Measurements from ENCODE around the gene MIOX. TPM values are rescaled to one million over a fixed set of nuclear protein-coding genes. Genes with fewer than 3 reads are reported as not detected.

MIOX gene
- total RNA-seq, 4 donors from 2014 or later: not detected

DNA sequence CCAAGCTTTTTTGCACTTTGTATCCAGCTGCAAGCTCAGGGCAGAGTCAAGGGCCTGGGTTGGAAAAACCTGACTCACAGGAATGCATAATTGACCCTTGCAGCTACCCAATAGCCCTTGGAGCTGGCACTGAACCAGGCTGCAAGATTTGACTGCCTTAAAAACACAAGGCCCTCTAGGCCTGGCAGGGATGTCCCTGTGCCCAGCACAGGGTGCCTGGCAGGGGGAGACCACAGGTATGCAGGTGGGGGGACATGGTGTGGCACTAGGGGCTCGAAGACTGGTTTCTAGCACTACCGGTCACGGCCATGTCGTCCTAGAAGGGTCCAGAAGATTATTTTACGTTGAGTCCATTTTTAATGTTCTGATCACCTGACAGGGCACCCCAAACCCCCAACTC is 42.0 kb upstream of the MIOX start:
- in situ Hi-C loops (cut with MboI; ENCODE audit: low sequenced_read_pairs in 4 of 4): no loop called here
- TF ChIP-seq POLR2A (IDR thresholded peaks at IDR 0.05): no peak
- TF ChIP-seq, protein P1, sequence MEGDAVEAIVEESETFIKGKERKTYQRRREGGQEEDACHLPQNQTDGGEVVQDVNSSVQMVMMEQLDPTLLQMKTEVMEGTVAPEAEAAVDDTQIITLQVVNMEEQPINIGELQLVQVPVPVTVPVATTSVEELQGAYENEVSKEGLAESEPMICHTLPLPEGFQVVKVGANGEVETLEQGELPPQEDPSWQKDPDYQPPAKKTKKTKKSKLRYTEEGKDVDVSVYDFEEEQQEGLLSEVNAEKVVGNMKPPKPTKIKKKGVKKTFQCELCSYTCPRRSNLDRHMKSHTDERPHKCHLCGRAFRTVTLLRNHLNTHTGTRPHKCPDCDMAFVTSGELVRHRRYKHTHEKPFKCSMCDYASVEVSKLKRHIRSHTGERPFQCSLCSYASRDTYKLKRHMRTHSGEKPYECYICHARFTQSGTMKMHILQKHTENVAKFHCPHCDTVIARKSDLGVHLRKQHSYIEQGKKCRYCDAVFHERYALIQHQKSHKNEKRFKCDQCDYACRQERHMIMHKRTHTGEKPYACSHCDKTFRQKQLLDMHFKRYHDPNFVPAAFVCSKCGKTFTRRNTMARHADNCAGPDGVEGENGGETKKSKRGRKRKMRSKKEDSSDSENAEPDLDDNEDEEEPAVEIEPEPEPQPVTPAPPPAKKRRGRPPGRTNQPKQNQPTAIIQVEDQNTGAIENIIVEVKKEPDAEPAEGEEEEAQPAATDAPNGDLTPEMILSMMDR (IDR thresholded peaks at IDR 0.05 in 4 of 5, conservative IDR thresholded peaks at IDR 0.05 in 1 of 5): no peak
- ATAC-seq: no peak
- Histone ChIP-seq H3K27ac (no peak overlapping the region), H3K9me3 (no peaks in the 10 kb centered on the region), H3K4me3 (no peak overlapping the region), H3K27me3 (no peaks in the 10 kb centered on the region), H3K4me1 (no peaks in the 10 kb centered on the region), H3K36me3 (peaks cover 0 to 34% of the 10 kb centered on the region in 2 donors)
- intact Hi-C loops (cut with DNase I; ENCODE audit: low total_unique reads): no loop called here
- no peak for DNase-seq

DNA sequence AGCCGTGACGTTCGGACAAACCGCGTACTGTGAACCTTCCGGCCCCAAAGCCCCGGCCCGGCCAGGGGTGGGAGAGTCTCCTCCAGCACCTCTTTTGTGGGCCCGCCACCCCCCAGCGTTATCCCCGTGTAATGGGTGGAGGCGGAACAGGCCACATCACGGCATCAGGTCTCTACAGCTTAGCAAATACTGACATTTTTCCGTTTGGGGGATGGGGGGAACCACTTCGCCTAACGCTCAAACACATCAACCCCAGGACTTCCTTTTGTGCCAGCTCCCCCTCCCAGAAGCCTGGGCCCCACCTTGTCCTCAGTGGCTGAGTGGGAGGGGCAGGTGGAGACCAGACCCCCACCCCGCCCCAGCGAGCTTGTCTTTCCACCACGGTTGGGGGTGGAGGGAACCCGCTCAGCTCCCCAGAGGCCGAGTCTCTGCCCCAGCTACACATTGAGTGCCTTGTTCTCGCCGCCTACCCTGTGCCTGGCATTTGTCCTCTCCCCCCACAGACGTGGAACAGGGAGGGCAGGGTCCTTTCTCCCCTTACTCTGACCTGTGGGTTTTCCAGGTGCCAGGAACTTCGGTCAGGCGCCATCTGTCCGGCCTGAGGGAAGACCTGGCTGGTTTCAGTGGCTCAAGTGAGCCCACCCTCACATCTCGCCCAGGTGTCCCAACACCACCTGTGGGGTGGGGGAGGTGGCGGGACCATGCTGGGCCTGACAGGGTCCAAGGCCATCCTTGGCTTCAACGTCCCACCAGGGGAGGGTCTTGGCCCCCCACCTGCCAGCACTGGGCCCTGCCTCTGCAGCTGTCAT is 41.4 kb upstream of the MIOX start:
- ATAC-seq (no peak), DNase-seq (no peak)
- Histone ChIP-seq H3K27me3 (no peaks in the 10 kb centered on the region), H3K4me1 (no peaks in the 10 kb centered on the region), H3K27ac (no peak overlapping the region), H3K4me3 (no peak overlapping the region), H3K36me3 (peaks cover 0 to 28% of the 10 kb centered on the region in 2 donors), H3K9me3 (no peaks in the 10 kb centered on the region)
- in situ Hi-C loops (cut with MboI; ENCODE audit: low sequenced_read_pairs in 4 of 4): no loop called here
- intact Hi-C loops (cut with DNase I; ENCODE audit: low total_unique reads): no loop called here
- TF ChIP-seq, protein P1 (IDR thresholded peaks at IDR 0.05 in 4 of 5, conservative IDR thresholded peaks at IDR 0.05 in 1 of 5): no peak
- no peak for TF ChIP-seq POLR2A (IDR thresholded peaks at IDR 0.05)

DNA sequence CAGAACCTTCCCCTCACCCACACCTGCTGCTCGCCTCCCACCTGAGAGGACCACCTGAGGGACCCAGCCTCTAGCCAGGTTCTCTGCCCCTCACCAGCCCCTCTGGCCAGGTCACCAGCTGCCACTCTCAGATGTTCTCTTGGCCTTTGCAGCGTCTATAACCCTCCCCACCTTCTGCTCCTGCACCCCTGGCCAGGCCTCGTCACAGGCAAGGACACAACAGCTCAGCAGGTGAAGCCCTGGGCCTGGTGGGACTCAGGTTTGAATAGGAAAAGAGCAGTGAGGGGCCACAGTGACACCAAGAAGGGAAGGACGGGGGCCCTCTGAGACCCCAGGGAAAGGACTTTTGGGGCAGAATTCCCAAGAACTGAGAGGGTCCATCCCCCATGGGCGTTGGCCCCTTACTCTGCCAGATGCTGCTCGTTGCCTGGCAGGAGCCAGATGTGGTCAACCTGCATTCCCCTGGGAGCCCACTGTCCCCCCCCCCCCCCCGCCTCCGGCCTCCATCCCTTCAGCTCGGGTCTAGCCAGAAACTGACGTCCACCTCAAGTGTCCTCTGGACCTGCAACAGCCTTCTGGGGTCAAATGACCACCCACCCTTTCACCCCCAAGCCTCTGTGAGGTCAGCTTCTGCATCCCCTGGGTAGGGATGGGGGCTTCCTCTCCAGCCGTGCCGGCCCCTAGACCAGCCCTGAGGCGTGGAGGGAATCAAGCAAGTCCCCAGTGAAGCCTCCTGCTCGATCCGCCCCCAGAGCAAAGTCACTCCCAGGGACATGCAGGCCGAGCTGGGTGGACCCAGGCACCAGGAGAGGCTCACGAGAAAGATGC is 40.6 kb upstream of the MIOX start:
- DNase-seq (no peak), ATAC-seq (no peak)
- Histone ChIP-seq H3K27ac (no peak overlapping the region), H3K36me3 (peaks cover 0 to 24% of the 10 kb centered on the region in 2 donors), H3K4me1 (no peaks in the 10 kb centered on the region), H3K4me3 (no peak overlapping the region), H3K27me3 (no peaks in the 10 kb centered on the region), H3K9me3 (no peaks in the 10 kb centered on the region)
- in situ Hi-C loops (cut with MboI; ENCODE audit: low sequenced_read_pairs in 4 of 4): no loop called here
- TF ChIP-seq, protein P1 (IDR thresholded peaks at IDR 0.05 in 4 of 5, conservative IDR thresholded peaks at IDR 0.05 in 1 of 5): no peak
- no peak for TF ChIP-seq POLR2A (IDR thresholded peaks at IDR 0.05)
- intact Hi-C loops (cut with DNase I; ENCODE audit: low total_unique reads): no loop called here

DNA sequence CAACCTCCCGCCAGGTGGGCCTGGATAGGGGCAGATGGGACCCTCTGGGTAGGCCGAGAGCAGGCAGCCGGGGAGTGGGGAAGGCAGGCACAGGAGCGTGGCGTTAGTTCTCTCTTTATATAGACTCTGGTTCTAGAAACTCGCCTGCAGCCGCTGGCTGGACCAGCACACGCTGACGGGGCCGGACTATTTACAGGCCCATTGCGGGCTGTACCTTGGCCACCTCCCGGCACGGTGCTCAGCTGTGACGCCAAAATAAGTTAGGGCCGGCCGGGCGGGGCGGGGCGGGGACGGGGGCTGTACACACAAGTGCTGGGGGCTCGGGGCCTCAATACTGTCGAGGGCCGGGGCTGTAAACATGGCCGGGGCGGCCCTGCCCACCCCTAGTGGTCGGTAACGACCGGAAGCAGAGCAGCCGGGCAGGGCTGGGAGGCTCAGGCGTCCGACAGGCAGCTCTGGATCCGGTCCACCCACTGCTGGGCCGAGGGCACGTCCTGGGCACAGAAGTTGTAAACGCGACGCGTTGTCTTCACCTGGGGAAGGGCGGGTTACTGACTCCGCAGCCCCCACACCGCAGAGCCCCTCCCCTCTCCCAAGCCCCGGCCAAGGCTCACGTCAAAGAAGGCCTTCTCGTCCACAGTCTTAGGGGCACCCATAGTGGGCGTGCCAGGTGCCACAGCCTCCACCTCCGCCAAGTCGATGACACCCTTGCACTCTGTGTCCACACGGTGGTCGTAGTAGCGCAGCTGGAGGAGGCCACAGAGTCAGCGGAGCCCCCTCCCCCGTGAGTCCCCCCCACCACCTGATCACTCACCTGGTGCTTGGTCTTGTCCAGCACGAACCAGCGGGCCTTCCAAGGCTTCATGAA is 39.7 kb upstream of the MIOX start:
- H3K36me3 ChIP-seq: peaks cover 0 to 24% of the 10 kb centered on the region in 2 donors
- in situ Hi-C loops (cut with MboI; ENCODE audit: low sequenced_read_pairs in 4 of 4): no loop called here

More for the DNA sequence above, 39.7 kb upstream of the MIOX start:
- Histone ChIP-seq H3K27ac (no peak overlapping the region), H3K27me3 (no peaks in the 10 kb centered on the region), H3K9me3 (no peaks in the 10 kb centered on the region), H3K4me3 (no peak overlapping the region), H3K4me1 (no peaks in the 10 kb centered on the region)
- TF ChIP-seq, protein P1 (IDR thresholded peaks at IDR 0.05 in 4 of 5, conservative IDR thresholded peaks at IDR 0.05 in 1 of 5): no peak
- no peak for ATAC-seq
- DNase-seq: no peak
- intact Hi-C loops (cut with DNase I; ENCODE audit: low total_unique reads): no loop called here
